OCI-LY3 (cell line): Measurements from ENCODE around the gene GRIN2D.
A peak's percentile ranks its signal among the peaks of the same experiment; 100 is the strongest.

ENCODE experiments used
- H2AFZ ChIP-seq: fragments of 200-600, 300-600 bp; shearing (Covaris generic); 2 replicates; pipeline ENCODE4 v1.6.0; 2014; ENCODE audit warnings: antibody characterized with exemption, low read depth, low read length
- H3K27ac ChIP-seq: fragments of 200-600, 300-600 bp; sonication (generic); 2 replicates; pipeline ENCODE4 v1.5.1; 2014; ENCODE audit warnings: mild to moderate bottlenecking, low read length, moderate library complexity, mixed read lengths
- H3K27me3 ChIP-seq: fragments of 200-600, 300-600 bp; sonication (generic); 2 replicates; pipeline ENCODE4 v1.6.1; 2014; ENCODE audit warnings: low read depth, low read length, mixed read lengths
- H3K36me3 ChIP-seq: fragments of 200-600, 300-600 bp; sonication (generic); replicated peaks from 2 replicates; pipeline ENCODE3; 2014; ENCODE audit warnings: low read depth, low read length, mixed read lengths
- H3K4me1 ChIP-seq: fragments of 300-600, 200-600 bp; sonication (generic); 2 replicates; pipeline ENCODE4 v1.6.1; 2014; ENCODE audit warnings: low read length, mixed read lengths
- H3K4me2 ChIP-seq: fragments of 200-600, 300-600 bp; sonication (generic); 2 replicates; pipeline ENCODE4 v1.6.1; 2014; ENCODE audit warnings: low read length, mixed read lengths
- H3K4me3 ChIP-seq: fragments of 300-600, 200-600 bp; sonication (generic); 2 replicates; pipeline ENCODE4 v1.5.1; 2014; ENCODE audit warnings: antibody characterized with exemption, mild to moderate bottlenecking, low read length, moderate library complexity
- H3K79me2 ChIP-seq: fragments of 300-600, 200-600 bp; shearing (Covaris generic); 2 replicates; pipeline ENCODE4 v1.6.1; 2014; ENCODE audit warnings: mild to moderate bottlenecking, low read length, mixed read lengths
- H3K9ac ChIP-seq: fragments of 300-600, 200-600 bp; shearing (Covaris generic); 2 replicates; pipeline ENCODE4 v1.6.0; 2014; ENCODE audit warnings: mild to moderate bottlenecking, low read length, moderate library complexity
- H3K9me3 ChIP-seq: fragments of 200-600, 300-600 bp; shearing (Covaris generic); 2 replicates; pipeline ENCODE4 v1.6.1; 2014; ENCODE audit warnings: low read length, mixed read lengths; ENCODE audit not compliant: insufficient read depth
- H4K20me1 ChIP-seq: fragments of 200-600, 300-600 bp; sonication (generic); 2 replicates; pipeline ENCODE4 v1.6.1; 2016; ENCODE audit warnings: low read length, mixed read lengths; ENCODE audit not compliant: insufficient read depth
- CTCF ChIP-seq: fragments of 200-600, 300-600 bp; sonication (generic); IDR thresholded peaks from 2 replicates; pipeline ENCODE4 v1.5.1; 2014; ENCODE audit warnings: antibody characterized with exemption, low read length, low read depth
- EZH2phosphoT487 ChIP-seq: fragments of 200-600 bp; shearing (Covaris generic); IDR thresholded peaks from 2 replicates; pipeline ENCODE4 v1.6.1; 2018; ENCODE audit warnings: antibody characterized with exemption, mixed run types, low read depth

GRIN2D gene

GRCh38 chr19:48401287-48401686 lies 7.8 kb downstream of the GRIN2D start:
- H3K9me3 ChIP-seq = no peaks in the 10 kb centered on the region
- H3K4me1 ChIP-seq = peaks cover 19% of the 10 kb centered on the region
- no peak for TF ChIP-seq EZH2phosphoT487
- peaks cover 18% of the 10 kb centered on the region for H3K27me3 ChIP-seq
- H3K27ac ChIP-seq = no peak overlapping the region
- H3K36me3 ChIP-seq = no peaks in the 10 kb centered on the region
- H3K4me2 ChIP-seq = no peak overlapping the region
- no peak overlapping the region for H3K9ac ChIP-seq
- H3K79me2 ChIP-seq = no peaks in the 10 kb centered on the region
- no peak overlapping the region for H3K4me3 ChIP-seq
- no peak overlapping the region for H2AFZ ChIP-seq
- no peaks in the 10 kb centered on the region for H4K20me1 ChIP-seq

- Histone ChIP-seq H3K4me3 (no peak overlapping the region), H3K4me2 (no peak overlapping the region), H3K4me1 (peaks cover 19% of the 10 kb centered on the region), H4K20me1 (no peaks in the 10 kb centered on the region), H2AFZ (peak overlapping the region; percentile 17; the same call in 1 of the 2 replicates), H3K9ac (no peak overlapping the region), H3K79me2 (no peaks in the 10 kb centered on the region), H3K9me3 (no peaks in the 10 kb centered on the region), H3K27ac (no peak overlapping the region), H3K27me3 (peaks cover 8% of the 10 kb centered on the region; the same call in 1 of the 2 replicates), H3K36me3 (no peaks in the 10 kb centered on the region)
- no peak for TF ChIP-seq EZH2phosphoT487
- TF ChIP-seq CTCF = no peak
These were observed 10.1 kb downstream of the GRIN2D start for GRCh38 chr19:48403606-48404005.

- no peak for TF ChIP-seq CTCF
- TF ChIP-seq EZH2phosphoT487 = no peak
- Histone ChIP-seq H3K9me3 (no peaks in the 10 kb centered on the region), H3K27ac (no peak overlapping the region), H2AFZ (no peak overlapping the region), H3K9ac (no peak overlapping the region), H3K4me3 (no peak overlapping the region), H3K79me2 (no peaks in the 10 kb centered on the region), H3K4me1 (peaks cover 15% of the 10 kb centered on the region), H4K20me1 (no peaks in the 10 kb centered on the region), H3K4me2 (0 out of 2 replicates have a peak overlapping the region, but pooled peaks have one; percentile 18), H3K27me3 (peaks cover 8% of the 10 kb centered on the region; the same call in 1 of the 2 replicates), H3K36me3 (no peaks in the 10 kb centered on the region)
These were observed 11.7 kb downstream of the GRIN2D start for GRCh38 chr19:48405010-48405659.

GRCh38 chr19:48405850-48406249 lies 12.4 kb downstream of the GRIN2D start:
- H3K27me3 ChIP-seq = peaks cover 8% of the 10 kb centered on the region; the same call in 1 of the 2 replicates
- peak overlapping the region; percentile 12; the same call in 1 of the 2 replicates for H2AFZ ChIP-seq
- H3K4me3 ChIP-seq = no peak overlapping the region
- TF ChIP-seq CTCF (no peak), EZH2phosphoT487 (no peak)
- no peak overlapping the region for H3K9ac ChIP-seq
- H3K4me2 ChIP-seq = 0 out of 2 replicates have a peak overlapping the region, but pooled peaks have one; percentile 18
- no peak overlapping the region for H3K27ac ChIP-seq
- H3K4me1 ChIP-seq = peaks cover 12% of the 10 kb centered on the region
- no peaks in the 10 kb centered on the region for H3K36me3 ChIP-seq
- no peaks in the 10 kb centered on the region for H4K20me1 ChIP-seq
- H3K79me2 ChIP-seq = no peaks in the 10 kb centered on the region
- no peaks in the 10 kb centered on the region for H3K9me3 ChIP-seq
